CD1c-positive myeloid dendritic cell (primary cell): Measurements from ENCODE around the gene SERPIND1.
A peak's percentile ranks its signal among the peaks of the same experiment; 100 is the strongest.

Experiments
- DNase-seq: peaks from one replicate; pipeline ENCODE4 v3.0.0-alpha.2; 2016; ENCODE audit errors: extremely low spot score

The SERPIND1 gene

DNA sequence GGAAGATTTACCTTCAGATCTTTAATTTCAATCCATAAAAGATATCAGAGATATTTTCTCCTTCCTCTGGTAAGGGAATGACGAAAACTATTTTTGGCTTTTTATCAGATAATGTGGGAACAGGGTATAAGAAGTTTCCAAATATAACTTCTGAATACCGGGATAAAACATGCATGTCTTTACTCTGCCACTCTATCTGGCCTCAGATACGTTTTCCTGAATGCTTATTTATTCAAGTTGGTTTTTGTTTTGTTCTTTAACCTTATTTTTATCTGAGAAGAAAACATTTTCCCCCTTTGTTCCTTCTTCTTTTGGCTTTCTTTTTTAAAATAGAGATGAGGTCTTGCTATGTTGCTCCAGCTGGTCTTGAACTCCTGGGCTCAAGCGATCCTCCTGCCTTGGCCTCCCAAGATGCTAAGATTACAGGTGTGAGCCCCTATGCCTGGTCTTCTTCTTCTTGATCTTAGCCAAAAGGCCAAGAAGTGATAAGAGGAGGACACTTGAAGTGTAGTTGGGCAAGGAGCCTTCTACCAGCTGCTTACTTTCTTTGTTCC lies 1.5 kb downstream of the SERPIND1 start:
- DNase-seq: no peak

- no peak for DNase-seq
These were observed 2.9 kb downstream of the SERPIND1 start for GRCh38 chr22:20776624-20777405.

- no peak for DNase-seq
These were observed 3.7 kb downstream of the SERPIND1 start for GRCh38 chr22:20777420-20778177.

GRCh38 chr22:20779014-20779817 lies 5.3 kb downstream of the SERPIND1 start:
- no peak for DNase-seq

DNA sequence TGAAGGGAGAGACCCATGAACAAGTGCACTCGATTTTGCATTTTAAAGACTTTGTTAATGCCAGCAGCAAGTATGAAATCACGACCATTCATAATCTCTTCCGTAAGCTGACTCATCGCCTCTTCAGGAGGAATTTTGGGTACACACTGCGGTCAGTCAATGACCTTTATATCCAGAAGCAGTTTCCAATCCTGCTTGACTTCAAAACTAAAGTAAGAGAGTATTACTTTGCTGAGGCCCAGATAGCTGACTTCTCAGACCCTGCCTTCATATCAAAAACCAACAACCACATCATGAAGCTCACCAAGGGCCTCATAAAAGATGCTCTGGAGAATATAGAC lies 5.9 kb downstream of the SERPIND1 start:
- no peak for DNase-seq

DNA sequence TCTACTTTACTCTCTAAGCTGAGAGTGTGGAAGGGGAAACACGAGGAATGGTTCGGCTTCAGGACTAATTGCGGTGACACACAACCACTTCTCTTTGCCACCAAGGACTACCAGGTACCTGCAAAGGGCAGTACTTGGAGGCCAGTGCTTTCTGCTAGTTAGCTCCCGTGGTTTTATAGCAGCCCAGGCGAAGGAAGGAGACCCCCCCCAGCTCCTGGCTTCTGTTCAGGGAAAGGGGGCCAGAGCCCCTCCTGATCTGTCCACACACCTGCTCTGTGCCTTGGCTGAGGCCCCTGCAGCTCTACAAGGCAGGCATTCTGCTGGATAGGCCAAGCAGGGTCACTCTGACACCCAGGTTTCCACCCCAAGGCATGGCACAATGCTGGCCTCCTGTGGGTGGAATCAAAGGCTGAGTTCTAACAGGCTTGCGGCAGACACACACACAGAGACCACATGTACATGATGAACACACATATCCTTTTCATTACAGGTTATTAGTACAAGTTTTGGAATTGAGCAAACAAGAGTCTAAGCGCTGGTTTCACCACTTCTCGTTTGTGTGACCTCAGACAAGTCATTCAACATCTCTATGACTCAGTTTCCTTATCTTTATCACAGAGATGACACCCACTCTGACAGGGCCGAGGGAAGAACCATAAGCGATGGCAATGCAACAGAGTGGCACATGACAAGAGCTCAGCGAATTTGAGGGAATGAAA lies 7.5 kb downstream of the SERPIND1 start:
- peak; percentile 12 for DNase-seq

GRCh38 chr22:20782083-20782482 lies 8.2 kb downstream of the SERPIND1 start:
- DNase-seq: no peak

DNA sequence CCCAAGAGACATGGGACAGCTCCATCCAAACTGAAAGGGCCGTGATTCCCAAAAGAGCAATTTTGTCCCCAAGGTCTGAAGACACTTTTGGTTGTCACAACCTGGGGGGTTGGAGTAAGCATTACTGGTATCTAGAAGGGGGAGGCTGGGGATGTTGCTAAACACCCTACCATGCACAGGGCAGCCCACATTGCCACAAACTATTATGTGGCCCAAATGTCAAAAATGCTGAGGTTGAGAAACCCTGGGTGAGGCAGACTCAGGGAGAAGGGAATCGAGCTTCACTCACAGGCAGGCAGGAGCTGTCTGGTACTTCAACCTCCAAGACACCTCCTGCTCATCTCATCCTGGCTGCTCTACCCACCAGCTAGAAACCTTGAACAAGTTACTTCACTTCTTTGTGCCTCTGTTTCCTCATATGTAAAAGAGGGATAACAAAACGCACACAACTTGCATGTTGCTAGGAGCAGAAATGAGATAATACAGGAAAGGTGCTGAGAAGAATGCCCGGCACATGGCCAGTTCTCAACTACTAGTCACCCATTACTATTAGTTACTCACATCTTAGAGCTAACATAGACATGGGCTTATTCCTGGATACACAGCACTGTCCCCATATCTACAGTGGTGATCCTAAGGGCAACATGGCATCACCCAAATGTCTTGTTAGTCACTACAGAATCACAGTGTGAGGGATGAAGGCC lies 8.8 kb downstream of the SERPIND1 start:
- DNase-seq: no peak

DNA sequence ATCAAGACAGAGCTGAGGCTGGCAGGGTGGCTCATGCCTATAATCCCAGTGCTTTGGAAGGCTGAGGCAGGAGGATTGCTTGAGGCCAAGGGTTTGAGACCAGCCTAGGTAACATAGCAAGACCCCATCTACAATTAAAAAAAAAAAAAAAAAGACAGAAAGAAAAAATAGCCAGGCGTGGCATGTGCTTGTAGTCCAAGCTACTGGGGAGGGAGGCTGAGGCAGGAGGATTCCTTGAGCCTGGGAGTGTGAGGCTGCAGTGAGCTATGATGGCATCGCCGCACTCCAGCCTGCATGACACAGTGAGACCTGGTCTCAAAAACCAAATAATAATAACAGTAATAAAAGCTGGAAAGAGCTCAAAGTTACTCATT lies 9.4 kb downstream of the SERPIND1 start:
- DNase-seq: no peak

DNA sequence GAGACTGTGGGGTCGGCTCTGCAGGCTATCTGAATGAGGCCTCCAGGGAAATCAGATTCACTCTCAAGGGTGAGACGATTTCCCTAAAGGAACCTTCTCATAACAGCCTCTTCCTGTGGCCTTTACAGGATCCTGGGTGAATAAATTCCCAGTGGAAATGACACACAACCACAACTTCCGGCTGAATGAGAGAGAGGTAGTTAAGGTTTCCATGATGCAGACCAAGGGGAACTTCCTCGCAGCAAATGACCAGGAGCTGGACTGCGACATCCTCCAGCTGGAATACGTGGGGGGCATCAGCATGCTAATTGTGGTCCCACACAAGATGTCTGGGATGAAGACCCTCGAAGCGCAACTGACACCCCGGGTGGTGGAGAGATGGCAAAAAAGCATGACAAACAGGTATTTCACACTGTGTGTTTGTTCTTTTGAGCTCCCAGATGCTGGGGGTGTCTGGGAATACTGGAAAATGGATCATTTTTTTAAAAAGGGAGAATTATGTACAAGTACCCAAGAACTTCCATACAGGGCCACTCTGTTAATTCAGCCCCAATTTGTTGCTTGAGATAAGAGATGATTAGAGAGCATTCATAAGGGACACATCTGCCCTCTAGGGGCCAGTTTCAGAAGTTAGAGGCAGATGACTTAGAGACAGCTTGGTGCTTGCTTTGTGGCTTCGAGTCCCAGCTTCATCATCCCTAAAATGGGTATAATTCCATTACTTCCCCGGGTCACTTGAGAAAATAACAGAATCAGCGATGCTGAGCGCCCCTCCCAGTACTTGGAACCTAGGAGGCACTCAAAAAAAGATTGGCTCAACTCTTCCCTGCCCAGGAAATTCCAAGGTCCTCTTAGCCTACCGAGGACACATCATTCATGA lies 10.2 kb downstream of the SERPIND1 start:
- DNase-seq: peak; percentile 53

DNA sequence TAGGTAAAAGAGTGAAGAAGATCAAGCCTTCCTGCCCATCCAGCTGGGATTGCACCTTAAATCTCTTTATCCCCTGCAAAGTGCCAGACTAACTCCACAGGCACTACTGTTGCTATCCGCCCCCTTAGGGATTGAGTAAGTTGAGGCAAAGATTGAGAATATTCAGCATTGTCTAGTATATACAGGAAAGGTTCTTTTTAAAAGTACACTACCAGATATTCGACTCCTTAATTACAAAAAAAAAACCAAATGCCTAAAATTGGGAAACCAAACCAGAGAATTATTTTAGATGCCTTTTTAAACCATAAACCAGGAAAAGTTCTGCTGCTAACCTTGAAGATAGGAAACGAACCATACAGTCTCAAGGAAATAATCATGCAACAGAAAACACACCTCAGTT lies 11.5 kb downstream of the SERPIND1 start:
- DNase-seq: no peak

- DNase-seq: no peak
These were observed 12.1 kb downstream of the SERPIND1 start for GRCh38 chr22:20786048-20786447.

GRCh38 chr22:20786536-20786979 lies 12.6 kb downstream of the SERPIND1 start:
- no peak for DNase-seq

DNA sequence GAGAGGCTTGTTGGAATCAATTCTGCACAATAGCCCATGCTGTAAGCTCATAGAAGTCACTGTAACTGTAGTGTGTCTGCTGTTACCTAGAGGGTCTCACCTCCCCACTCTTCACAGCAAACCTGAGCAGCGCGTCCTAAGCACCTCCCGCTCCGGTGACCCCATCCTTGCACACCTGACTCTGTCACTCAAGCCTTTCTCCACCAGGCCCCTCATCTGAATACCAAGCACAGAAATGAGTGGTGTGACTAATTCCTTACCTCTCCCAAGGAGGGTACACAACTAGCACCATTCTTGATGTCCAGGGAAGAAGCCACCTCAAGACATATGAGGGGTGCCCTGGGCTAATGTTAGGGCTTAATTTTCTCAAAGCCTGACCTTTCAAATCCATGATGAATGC lies 13.3 kb downstream of the SERPIND1 start:
- no peak for DNase-seq

DNA sequence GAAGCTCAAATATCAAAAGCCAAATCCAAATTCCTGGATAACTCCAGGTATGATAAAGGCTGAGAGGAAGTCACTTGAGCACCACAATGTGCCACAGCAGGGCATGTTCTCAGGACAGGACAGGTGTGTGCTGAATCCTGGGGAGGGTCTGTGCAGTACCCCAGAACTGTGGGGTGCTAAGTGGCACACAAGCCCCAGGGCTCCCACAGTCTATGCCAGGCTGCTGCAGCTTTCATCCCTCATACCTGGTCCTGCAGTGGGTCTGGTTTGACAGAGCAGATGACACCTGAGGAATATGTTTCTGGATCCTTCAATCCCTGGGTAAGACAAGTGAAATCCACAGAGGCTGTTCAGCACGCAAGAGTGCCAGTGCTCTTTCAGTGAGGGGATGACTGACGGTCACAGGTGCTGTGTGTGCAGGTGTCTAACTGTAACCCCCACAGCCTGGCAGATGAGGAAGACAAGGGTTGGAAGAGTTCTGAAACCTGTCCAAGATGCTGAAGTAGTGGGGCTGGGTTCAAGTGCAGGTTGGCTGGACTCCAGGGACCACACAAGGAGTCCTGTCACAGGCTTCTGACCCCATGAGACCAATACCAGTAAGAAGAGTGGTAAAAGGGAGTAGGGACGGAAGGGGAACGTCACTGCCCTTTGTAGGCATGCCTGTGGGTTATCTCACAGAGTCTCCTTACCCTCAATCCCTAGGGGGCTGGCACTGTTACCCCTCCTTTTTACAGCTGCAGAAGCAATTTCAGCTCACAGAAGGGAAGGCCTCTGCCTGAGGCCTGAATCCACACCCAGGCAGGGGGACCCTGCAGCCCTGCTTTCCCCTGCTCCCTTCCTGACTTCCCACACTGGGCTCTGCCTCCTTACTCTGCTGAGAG lies 14.1 kb downstream of the SERPIND1 start:
- no peak for DNase-seq

GRCh38 chr22:20788627-20789344 lies 14.9 kb downstream of the SERPIND1 start:
- no peak for DNase-seq

- no peak for DNase-seq
These were observed 18.5 kb downstream of the SERPIND1 start for GRCh38 chr22:20792221-20792965.
